LNCaP clone FGC (cell line): Measurements from ENCODE around the gene KPNA6.
"Not testable (repeated sequence)": the region's sequence is repeated elsewhere in the genome, so short reads cannot be mapped to it uniquely, and the experiment has no call there.

Experiments
- DNase-seq: peaks from one replicate; pipeline ENCODE4 v3.0.0-alpha.2; 2011; ENCODE audit warnings: low read depth
- H3K4me3 ChIP-seq: 2 replicates; pipeline ENCODE4 v1.5.1; 2011; ENCODE audit warnings: mild to moderate bottlenecking, low read depth, low read length, control low read depth
- TF ChIP-seq, protein P1 (sequence below): IDR thresholded peaks from 2 replicates; pipeline ENCODE4 v1.5.1; 2012; ENCODE audit warnings: mild to moderate bottlenecking; ENCODE audit not compliant: control insufficient read depth, insufficient read depth; ENCODE audit errors: extremely low read depth

KPNA6 gene

DNA sequence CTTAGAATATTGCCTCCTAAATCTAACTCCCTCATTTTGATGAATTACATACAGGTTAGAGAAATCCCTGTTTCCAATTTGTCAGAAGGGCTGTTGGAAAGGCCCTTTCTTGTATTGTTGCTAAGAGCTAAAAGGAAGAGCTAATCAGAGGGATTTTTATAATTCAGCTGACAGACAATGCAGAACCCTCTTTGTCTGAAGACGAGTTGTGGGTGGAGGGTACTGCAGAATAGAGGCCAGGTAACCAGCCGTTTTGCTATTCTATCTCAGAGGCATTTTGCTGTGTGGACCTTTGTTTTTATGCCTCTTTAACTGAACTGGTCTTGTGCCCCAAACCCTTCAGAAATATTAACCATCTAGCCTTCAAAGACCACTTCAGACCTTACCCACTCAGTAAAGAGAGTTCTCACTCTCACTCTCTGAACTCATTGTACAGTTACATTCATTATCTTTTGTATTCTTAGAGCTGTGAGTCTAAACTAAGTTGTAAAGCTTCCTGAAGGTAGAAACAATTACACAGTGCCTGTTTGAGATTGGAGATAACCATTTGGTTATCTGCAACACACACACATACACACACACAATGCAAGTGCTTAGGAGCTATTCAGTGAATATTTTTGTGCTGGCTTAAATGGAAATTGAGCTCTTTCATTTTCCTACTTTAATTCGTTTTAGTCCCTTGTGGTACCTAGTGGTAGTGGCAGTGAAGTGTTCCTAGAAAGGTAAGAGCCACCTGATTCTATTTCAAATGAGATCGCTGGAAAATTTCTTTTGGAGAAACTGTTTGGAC is 19.7 kb downstream of the KPNA6 start:
- TF ChIP-seq, protein P1, sequence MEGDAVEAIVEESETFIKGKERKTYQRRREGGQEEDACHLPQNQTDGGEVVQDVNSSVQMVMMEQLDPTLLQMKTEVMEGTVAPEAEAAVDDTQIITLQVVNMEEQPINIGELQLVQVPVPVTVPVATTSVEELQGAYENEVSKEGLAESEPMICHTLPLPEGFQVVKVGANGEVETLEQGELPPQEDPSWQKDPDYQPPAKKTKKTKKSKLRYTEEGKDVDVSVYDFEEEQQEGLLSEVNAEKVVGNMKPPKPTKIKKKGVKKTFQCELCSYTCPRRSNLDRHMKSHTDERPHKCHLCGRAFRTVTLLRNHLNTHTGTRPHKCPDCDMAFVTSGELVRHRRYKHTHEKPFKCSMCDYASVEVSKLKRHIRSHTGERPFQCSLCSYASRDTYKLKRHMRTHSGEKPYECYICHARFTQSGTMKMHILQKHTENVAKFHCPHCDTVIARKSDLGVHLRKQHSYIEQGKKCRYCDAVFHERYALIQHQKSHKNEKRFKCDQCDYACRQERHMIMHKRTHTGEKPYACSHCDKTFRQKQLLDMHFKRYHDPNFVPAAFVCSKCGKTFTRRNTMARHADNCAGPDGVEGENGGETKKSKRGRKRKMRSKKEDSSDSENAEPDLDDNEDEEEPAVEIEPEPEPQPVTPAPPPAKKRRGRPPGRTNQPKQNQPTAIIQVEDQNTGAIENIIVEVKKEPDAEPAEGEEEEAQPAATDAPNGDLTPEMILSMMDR, result no peak
- DNase-seq, result no peak
- no peak overlapping the region for H3K4me3 ChIP-seq

- no peak for DNase-seq
- H3K4me3 ChIP-seq, result no peak overlapping the region
- TF ChIP-seq, protein P1, result no peak
Observed at GRCh38 chr1:32128479-32128878, 20.6 kb downstream of the KPNA6 start.

DNA sequence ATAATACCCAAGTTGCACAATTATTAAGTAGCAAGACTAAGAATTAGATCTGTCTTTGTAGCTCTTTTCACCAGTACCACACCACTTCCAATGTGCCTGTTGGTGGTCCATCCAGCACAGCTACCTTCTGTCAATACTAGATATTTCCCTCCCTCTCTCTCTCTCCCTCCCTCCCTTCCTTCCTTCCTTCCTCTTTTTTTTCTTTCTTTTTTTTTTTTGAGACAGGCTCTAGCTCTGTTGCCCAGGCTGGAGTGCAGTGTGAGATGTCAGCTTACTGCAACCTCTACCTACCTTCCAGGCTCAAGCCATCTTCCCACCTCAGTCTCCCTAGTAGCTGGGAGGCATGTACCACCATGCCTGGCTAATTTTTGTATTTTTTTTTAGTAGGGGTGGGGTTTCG is 21.1 kb downstream of the KPNA6 start:
- TF ChIP-seq, protein P1, result no peak
- no peak for DNase-seq
- H3K4me3 ChIP-seq, result no peak overlapping the region

DNA sequence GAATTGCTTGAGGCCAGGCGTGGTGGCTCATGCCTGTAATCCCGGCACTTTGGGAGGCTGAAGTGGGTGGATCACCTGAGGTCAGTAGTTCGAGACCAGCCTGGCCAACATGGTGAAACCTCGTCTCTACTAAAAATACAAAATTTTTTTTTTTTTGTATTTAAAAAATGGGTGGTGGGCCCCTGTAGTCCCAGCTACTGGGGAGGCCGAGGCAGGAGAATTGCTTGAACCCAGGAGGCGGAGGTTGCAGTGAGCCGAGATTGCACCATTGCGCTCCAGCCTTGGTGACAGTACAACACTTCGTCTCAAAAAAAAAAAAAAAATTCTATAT is 26.1 kb downstream of the KPNA6 start:
- not testable (repeated sequence) for H3K4me3 ChIP-seq, DNase-seq

DNA sequence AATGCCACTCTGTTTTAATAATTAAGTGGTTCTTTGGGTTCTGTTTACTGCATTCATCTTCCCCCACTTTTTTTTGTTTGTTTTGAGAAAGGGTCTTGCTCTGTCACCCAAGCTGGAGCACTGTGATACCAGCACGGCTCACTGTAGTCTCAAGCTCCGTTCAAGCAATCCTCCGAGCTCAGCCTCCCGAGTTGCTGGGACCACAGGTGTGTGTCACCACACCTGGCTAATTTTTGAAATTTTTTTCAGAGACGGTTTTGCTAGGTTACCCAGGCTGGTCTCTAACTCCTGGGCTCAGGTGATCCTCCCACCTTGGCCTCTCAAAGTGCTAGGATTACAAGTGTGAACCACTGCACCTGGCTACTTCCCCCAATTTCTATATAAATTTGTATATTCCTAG is 29.3 kb downstream of the KPNA6 start:
- TF ChIP-seq, protein P1, result no peak
- no peak overlapping the region for H3K4me3 ChIP-seq
- no peak for DNase-seq

- TF ChIP-seq, protein P1, result no peak
- peak; percentile 33 for DNase-seq
- no peak overlapping the region for H3K4me3 ChIP-seq
Observed at GRCh38 chr1:32138965-32139364, 31.1 kb downstream of the KPNA6 start.

- TF ChIP-seq, protein P1, result no peak
- no peak overlapping the region for H3K4me3 ChIP-seq
- peak; percentile 82 for DNase-seq
Observed at GRCh38 chr1:32142446-32143301, 34.8 kb downstream of the KPNA6 start.

DNA sequence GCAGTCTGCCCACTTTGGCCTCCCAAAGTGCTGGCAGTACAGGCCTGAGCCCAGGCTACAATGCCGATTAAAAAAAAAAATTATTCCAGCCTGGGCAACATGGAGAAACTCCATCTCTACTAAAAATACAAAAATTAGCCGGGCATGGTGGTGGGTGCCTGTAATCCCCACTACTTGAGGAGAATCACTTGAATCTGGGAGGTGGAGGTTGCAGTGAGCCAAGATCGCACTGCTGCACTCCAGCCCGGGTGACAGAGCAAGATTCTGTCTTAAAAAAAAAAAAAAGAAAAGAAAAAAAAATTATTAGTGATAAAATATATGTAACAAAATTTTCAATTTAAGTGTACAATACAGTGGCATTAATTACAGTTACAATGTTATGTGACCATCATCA is 35.4 kb downstream of the KPNA6 start:
- DNase-seq, H3K4me3 ChIP-seq: not testable (repeated sequence)
